ENCODE results near the gene SSU72. TPM values are rescaled to one million over a fixed set of nuclear protein-coding genes. Genes with fewer than 3 reads are reported as not detected.

SSU72 gene
- total RNA-seq, 1 experiment from 2014 or later: 179 TPM

GRCh38 chr1:1547476-1547875 lies 27.2 kb downstream of the SSU72 start:
- Histone ChIP-seq H3T11ph (ENCODE audit: low read length) (no peak overlapping the region), H3K4ac (ENCODE audit: low read depth, low read length) (no peak overlapping the region), H4K8ac (replicated peaks; ENCODE audit: insufficient read length, low read depth, low read length) (no peak overlapping the region), H3K9me3 (ENCODE audit: control insufficient read depth, low read depth, low read length) (no peaks in the 10 kb centered on the region), H2BK12ac (ENCODE audit: insufficient read length, low read depth, low read length) (no peak overlapping the region), H3K27me3 (ENCODE audit: insufficient read depth, low read length) (no peaks in the 10 kb centered on the region), H3K4me2 (ENCODE audit: insufficient read depth, insufficient read length, low read length) (no peak overlapping the region), H2BK20ac (ENCODE audit: low read depth, low read length, poor library complexity, severe bottlenecking) (no peak overlapping the region), H3K23me2 (ENCODE audit: insufficient read length, low read depth, low read length, poor library complexity, severe bottlenecking) (no peaks in the 10 kb centered on the region), H3K18ac (ENCODE audit: insufficient read length, low read depth, low read length) (no peak overlapping the region), H3K27ac (ENCODE audit: insufficient read length, low read depth, low read length) (no peak overlapping the region), H3K9ac (ENCODE audit: extremely low read depth, insufficient read length, low read length) (no peak overlapping the region), H3K4me1 (ENCODE audit: insufficient read depth, low read length) (no peaks in the 10 kb centered on the region), H2AK5ac (ENCODE audit: insufficient read length, low read length) (no peak overlapping the region), H4K20me1 (ENCODE audit: control insufficient read depth, insufficient read depth, insufficient read length) (no peaks in the 10 kb centered on the region), H2BK5ac (ENCODE audit: insufficient read length, low read length) (no peak overlapping the region), H4K91ac (ENCODE audit: insufficient read length, low read depth, low read length) (no peak overlapping the region), H4K5ac (ENCODE audit: insufficient read length, low read depth, low read length) (no peak overlapping the region), H3K79me1 (ENCODE audit: insufficient read depth, low read depth, low read length, poor library complexity, severe bottlenecking) (no peaks in the 10 kb centered on the region), H3K23ac (ENCODE audit: insufficient read length, low read depth, low read length) (no peak overlapping the region), H2BK15ac (ENCODE audit: low read depth, low read length) (no peak overlapping the region), H3K14ac (ENCODE audit: insufficient read depth, low read length) (no peak overlapping the region), H2AFZ (ENCODE audit: low read length) (no peak overlapping the region), H2BK120ac (ENCODE audit: low read depth, low read length, poor library complexity, severe bottlenecking) (no peak overlapping the region), H3K79me2 (ENCODE audit: insufficient read depth, low read length) (no peaks in the 10 kb centered on the region), H3K56ac (ENCODE audit: insufficient read length, low read depth, low read length) (no peak overlapping the region)
- Mint-ChIP-seq H3K4me3 (no peak overlapping the region), H3K9me3 (no peaks in the 10 kb centered on the region), H3K27me3 (ENCODE audit: low read depth) (no peaks in the 10 kb centered on the region; the same call in 1 of the 2 replicates), H3K27ac (peak overlapping the region in 1 of 3 experiments; percentile 86; a peak in 1 of 7 replicates), H3K36me3 (ENCODE audit: insufficient read depth in 1 of 3, low read depth in 3 of 3) (peaks cover 2 to 30% (median 23%) of the 10 kb centered on the region in 3 experiments; a peak in 5 of 7 replicates), H3K4me1 (no peaks in the 10 kb centered on the region)
- no CpG with 5 or more reads among the region's 19 CpGs for WGBS (ENCODE audit: extremely low coverage, insufficient read length, low lambda C conversion rate)
- DNase-seq: no peak
- TF ChIP-seq CTCF (conservative IDR thresholded peaks at IDR 0.05): no peak
